ENCODE results near the gene CRY2. TPM values are rescaled to one million over a fixed set of nuclear protein-coding genes. Genes with fewer than 3 reads are reported as not detected.
A peak's percentile ranks its signal among the peaks of the same experiment; 100 is the strongest.

CRY2 gene
- total RNA-seq, 1 donor from 2014 or later: 23.8 TPM

- peaks cover 36% of the 10 kb centered on the region for H3K36me3 Mint-ChIP-seq (ENCODE audit: low read depth, unreplicated experiment)
- peaks cover 9% of the 10 kb centered on the region for H3K4me1 Mint-ChIP-seq (ENCODE audit: unreplicated experiment)
- DNase-seq (ENCODE audit: low spot score): no peak
- H3K4me3 Mint-ChIP-seq (ENCODE audit: unreplicated experiment): peak overlapping the region; percentile 63
- no peak for TF ChIP-seq CTCF (IDR thresholded peaks at IDR 0.05; ENCODE audit: unreplicated experiment)
- peaks cover 2% of the 10 kb centered on the region for H3K27me3 Mint-ChIP-seq (ENCODE audit: unreplicated experiment)
- no peaks in the 10 kb centered on the region for H3K9me3 Mint-ChIP-seq (ENCODE audit: unreplicated experiment)
- peak overlapping the region; percentile 59 for H3K27ac Mint-ChIP-seq (ENCODE audit: unreplicated experiment)
Observed at GRCh38 chr11:45858751-45859398, 11.6 kb downstream of the CRY2 start.

GRCh38 chr11:45859661-45860140, 12.4 kb downstream of the CRY2 start:
- Mint-ChIP-seq H3K4me1 (ENCODE audit: unreplicated experiment) (peaks cover 9% of the 10 kb centered on the region), H3K27ac (ENCODE audit: unreplicated experiment) (no peak overlapping the region), H3K4me3 (ENCODE audit: unreplicated experiment) (no peak overlapping the region), H3K27me3 (ENCODE audit: unreplicated experiment) (peaks cover 2% of the 10 kb centered on the region), H3K36me3 (ENCODE audit: low read depth, unreplicated experiment) (peaks cover 36% of the 10 kb centered on the region), H3K9me3 (ENCODE audit: unreplicated experiment) (no peaks in the 10 kb centered on the region)
- no peak for TF ChIP-seq CTCF (IDR thresholded peaks at IDR 0.05; ENCODE audit: unreplicated experiment)
- DNase-seq (ENCODE audit: low spot score): no peak

- H3K4me3 Mint-ChIP-seq (ENCODE audit: unreplicated experiment): no peak overlapping the region
- no peak for DNase-seq (ENCODE audit: low spot score)
- no peaks in the 10 kb centered on the region for H3K9me3 Mint-ChIP-seq (ENCODE audit: unreplicated experiment)
- H3K27me3 Mint-ChIP-seq (ENCODE audit: unreplicated experiment): peaks cover 2% of the 10 kb centered on the region
- TF ChIP-seq CTCF (IDR thresholded peaks at IDR 0.05; ENCODE audit: unreplicated experiment): no peak
- peaks cover 9% of the 10 kb centered on the region for H3K4me1 Mint-ChIP-seq (ENCODE audit: unreplicated experiment)
- no peak overlapping the region for H3K27ac Mint-ChIP-seq (ENCODE audit: unreplicated experiment)
- H3K36me3 Mint-ChIP-seq (ENCODE audit: low read depth, unreplicated experiment): peaks cover 41% of the 10 kb centered on the region
Observed at GRCh38 chr11:45860348-45860747, 13.1 kb downstream of the CRY2 start.

GRCh38 chr11:45860764-45861510, 13.7 kb downstream of the CRY2 start:
- Mint-ChIP-seq H3K36me3 (ENCODE audit: low read depth, unreplicated experiment) (peaks cover 44% of the 10 kb centered on the region), H3K27ac (ENCODE audit: unreplicated experiment) (no peak overlapping the region), H3K4me1 (ENCODE audit: unreplicated experiment) (peaks cover 9% of the 10 kb centered on the region), H3K4me3 (ENCODE audit: unreplicated experiment) (no peak overlapping the region), H3K27me3 (ENCODE audit: unreplicated experiment) (peaks cover 3% of the 10 kb centered on the region), H3K9me3 (ENCODE audit: unreplicated experiment) (no peaks in the 10 kb centered on the region)
- no peak for DNase-seq (ENCODE audit: low spot score)
- TF ChIP-seq CTCF (IDR thresholded peaks at IDR 0.05; ENCODE audit: unreplicated experiment): no peak

GRCh38 chr11:45864041-45864440, 16.8 kb downstream of the CRY2 start:
- Mint-ChIP-seq H3K4me3 (ENCODE audit: unreplicated experiment) (no peak overlapping the region), H3K27ac (ENCODE audit: unreplicated experiment) (no peak overlapping the region), H3K9me3 (ENCODE audit: unreplicated experiment) (no peaks in the 10 kb centered on the region), H3K4me1 (ENCODE audit: unreplicated experiment) (no peaks in the 10 kb centered on the region), H3K36me3 (ENCODE audit: low read depth, unreplicated experiment) (peaks cover 46% of the 10 kb centered on the region), H3K27me3 (ENCODE audit: unreplicated experiment) (peaks cover 5% of the 10 kb centered on the region)
- TF ChIP-seq CTCF (IDR thresholded peaks at IDR 0.05; ENCODE audit: unreplicated experiment): no peak
- no peak for DNase-seq (ENCODE audit: low spot score)
